Lung (tissue), 12 donors: ENCODE measurements around the gene CENPU. TPM values are rescaled to one million over a fixed set of nuclear protein-coding genes. Genes with fewer than 3 reads are reported as not detected.
"Not testable (repeated sequence)": the region's sequence is repeated elsewhere in the genome, so short reads cannot be mapped to it uniquely, and the experiment has no call there.

Experiments used
- ATAC-seq: fragments of 200-7000 bp; cut with Tn5 transposase; one replicate; pipeline ENCODE4 v1.9.1; 2020; ENCODE audit warnings: moderate number of reproducible peaks; ENCODE audit not compliant: insufficient read depth, low FRiP score
- DNase-seq, 3 donors: peaks; one replicate each; pipeline ENCODE4 v3.0.0-alpha.2; 2013 to 2017
- H3K27ac ChIP-seq, 2 donors: one replicate each; pipeline ENCODE4 v1.5.1; 2013; ENCODE audit warnings: mild to moderate bottlenecking in 2 of 2, moderate library complexity in 2 of 2, control low read depth in 1 of 2, inconsistent platforms in 1 of 2, low read depth in 1 of 2, low read length in 1 of 2
- H3K27me3 ChIP-seq, 3 donors: one replicate each; pipeline ENCODE4 v1.5.1; 2013; ENCODE audit warnings: low read length in 2 of 3; ENCODE audit not compliant: control insufficient read depth in 3 of 3, insufficient read depth in 3 of 3
- H3K36me3 ChIP-seq, 4 donors: one replicate each; pipeline ENCODE4 v1.5.1; 2013; ENCODE audit warnings: low read length in 4 of 4, mild to moderate bottlenecking in 1 of 4, moderate library complexity in 1 of 4; ENCODE audit not compliant: control insufficient read depth in 4 of 4, insufficient read depth in 4 of 4
- H3K4me1 ChIP-seq, 5 donors: one replicate each; pipeline ENCODE4 v1.5.1; 2013; ENCODE audit warnings: low read length in 5 of 5, mild to moderate bottlenecking in 2 of 5, moderate library complexity in 1 of 5; ENCODE audit not compliant: control insufficient read depth in 5 of 5, insufficient read depth in 5 of 5
- H3K4me3 ChIP-seq: one replicate; pipeline ENCODE4 v1.5.1; 2013; ENCODE audit warnings: mild to moderate bottlenecking, control low read depth, moderate library complexity
- H3K9ac ChIP-seq, 2 donors: one replicate each; pipeline ENCODE4 v1.5.1; 2013; ENCODE audit warnings: low read length in 2 of 2, control low read depth in 1 of 2; ENCODE audit not compliant: insufficient read depth in 1 of 2
- H3K9me3 ChIP-seq, 4 donors: one replicate each; pipeline ENCODE4 v1.5.1; 2013; ENCODE audit warnings: low read length in 3 of 4, mild to moderate bottlenecking in 1 of 4, moderate library complexity in 1 of 4; ENCODE audit not compliant: control insufficient read depth in 4 of 4, insufficient read depth in 3 of 4
- CTCF ChIP-seq: IDR thresholded peaks from 2 replicates; pipeline ENCODE4 v1.5.1; 2012; ENCODE audit warnings: mild to moderate bottlenecking; ENCODE audit errors: control extremely low read depth, extremely low read depth
- WGBS, 2 donors: extraction: QIAGEN DNeasy Blood & Tissue Kit; methylation state at CpG; one replicate each; pipeline ENCODE4 v1.1.7; 2013; 5-methylcytosine and 5-hydroxymethylcytosine counted together
- polyA plus RNA-seq, 2 donors: library from polyadenylated mRNA; stranded (reverse); fragments of 200-250 nt; gene quantifications; one replicate each; pipeline ENCODE4 v1.2.1, GENCODE V29; 2013
- total RNA-seq, 2 donors: library from RNA; depleted of rRNA in 1 of 2; stranded (reverse); fragments of >200 nt in 1 of 2; gene quantifications; one replicate each; pipeline ENCODE4 v1.2.1, GENCODE V29; 2014 to 2021
- donor health status: control.
- donor health status: control.
- donor health status: Bipolar disorder and iron deficiency.
- donor health status: healthy.
- donor health status: DM: yes; HTN: yes; CAD: no.

CENPU gene
- total and polyA plus RNA-seq, 4 donors = 2.1 to 11.7 (median 6.1) TPM

GRCh38 chr4:184662236-184662635, 71.7 kb downstream of the CENPU start:
- no peak for TF ChIP-seq CTCF
- Histone ChIP-seq H3K27me3 (no peaks in the 10 kb centered on the region), H3K4me1 (peaks cover 0 to 2% (median 0%) of the 10 kb centered on the region in 5 donors), H3K4me3 (no peak overlapping the region), H3K27ac (no peak overlapping the region), H3K9ac (no peak overlapping the region), H3K9me3 (no peaks in the 10 kb centered on the region), H3K36me3 (peaks cover 4 to 28% (median 11%) of the 10 kb centered on the region in 4 donors)
- DNase-seq (no peak), ATAC-seq (no peak)
- 43 to 71% methylated on average over 1 of the region's 1 CpG for WGBS, 2 donors

GRCh38 chr4:184660978-184661377, 72.9 kb downstream of the CENPU start:
- Histone ChIP-seq H3K27me3 (no peaks in the 10 kb centered on the region), H3K4me1 (peaks cover 0 to 2% (median 0%) of the 10 kb centered on the region in 5 donors), H3K9me3 (no peaks in the 10 kb centered on the region), H3K36me3 (peaks cover 2 to 24% (median 11%) of the 10 kb centered on the region in 4 donors), H3K4me3 (no peak overlapping the region), H3K9ac (no peak overlapping the region), H3K27ac (no peak overlapping the region)
- no peak for TF ChIP-seq CTCF
- DNase-seq = no peak
- no peak for ATAC-seq

- not testable (repeated sequence) for H3K4me3 ChIP-seq, H3K4me1 ChIP-seq, ATAC-seq, H3K9me3 ChIP-seq, H3K27ac ChIP-seq, H3K9ac ChIP-seq, DNase-seq, H3K27me3 ChIP-seq
- WGBS, 2 donors = 98 to 99% methylated on average over 9 of the region's 9 CpGs
- peaks cover 2 to 22% (median 10%) of the 10 kb centered on the region in 4 donors for H3K36me3 ChIP-seq
Measured at GRCh38 chr4:184657820-184658219, 76.1 kb downstream of the CENPU start.

GRCh38 chr4:184657144-184657543, 76.8 kb downstream of the CENPU start:
- no peak for DNase-seq

More at GRCh38 chr4:184657144-184657543, 76.8 kb downstream of the CENPU start:
- TF ChIP-seq CTCF = no peak
- Histone ChIP-seq H3K27me3 (no peaks in the 10 kb centered on the region), H3K9me3 (no peaks in the 10 kb centered on the region), H3K27ac (no peak overlapping the region), H3K4me1 (no peaks in the 10 kb centered on the region), H3K9ac (no peak overlapping the region), H3K4me3 (no peak overlapping the region), H3K36me3 (peaks cover 2 to 22% (median 10%) of the 10 kb centered on the region in 4 donors)
- ATAC-seq = no peak
- WGBS, 2 donors = 53 to 74% methylated on average over 3 of the region's 3 CpGs
